Subcutaneous adipose tissue (tissue), 4 donors: Measurements from ENCODE around the gene PCBP3. TPM values are rescaled to one million over a fixed set of nuclear protein-coding genes. Genes with fewer than 3 reads are reported as not detected.

Experiments used
- CTCF ChIP-seq: fragments of 450-650 bp; IDR thresholded peaks from one replicate; pipeline ENCODE4 v1.5.1; 2016; ENCODE audit warnings: low read depth, mild to moderate bottlenecking, control low read depth, antibody characterized with exemption, moderate library complexity
- total RNA-seq, 4 donors: library from RNA; depleted of rRNA; stranded (reverse); fragments of >200 nt; gene quantifications; one replicate each; pipeline ENCODE4 v1.1.0, GENCODE V29; 2016

PCBP3 gene
- total RNA-seq, 4 donors from 2014 or later, result 3.4 to 11.0 (median 5.7) TPM

DNA sequence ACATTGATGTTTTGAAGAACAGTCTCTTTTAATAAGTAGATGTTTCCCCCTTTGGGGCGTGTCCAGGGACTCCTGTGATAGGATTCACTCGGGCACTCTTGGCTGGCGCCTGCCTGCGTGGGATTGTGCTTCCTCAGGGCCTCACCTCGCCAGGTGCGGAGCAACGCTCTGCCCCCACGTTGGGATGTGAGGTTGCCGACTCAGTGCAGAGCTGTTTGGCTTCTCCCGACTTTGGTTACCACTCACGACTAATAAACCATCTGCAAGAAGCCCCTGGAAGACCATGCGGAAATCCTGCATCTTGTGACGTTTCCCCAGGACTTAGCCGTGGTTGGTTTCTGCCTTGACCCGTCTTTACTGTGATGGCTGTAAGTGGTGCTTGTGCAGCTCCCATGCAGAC is 106.4 kb downstream of the PCBP3 start:
- no peak for TF ChIP-seq CTCF

DNA sequence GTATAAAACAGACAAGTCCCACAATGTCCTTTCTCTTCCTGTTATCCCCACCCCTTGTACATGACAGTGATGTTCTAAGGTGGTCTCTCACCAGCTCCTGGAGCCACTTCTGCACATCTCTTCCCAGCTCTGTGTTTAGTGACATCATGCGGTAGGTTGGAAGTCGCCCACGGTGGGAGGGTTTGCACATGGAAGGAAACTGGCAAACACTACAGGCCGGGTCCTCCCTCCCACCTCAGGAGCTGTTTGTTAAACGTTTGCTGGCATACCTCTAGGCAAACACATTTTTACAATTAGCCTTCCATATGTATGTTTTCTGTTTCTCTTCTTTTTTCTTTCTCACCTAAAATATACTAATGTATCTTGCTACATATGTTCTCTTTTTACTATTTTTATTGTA is 107.4 kb downstream of the PCBP3 start:
- no peak for TF ChIP-seq CTCF

DNA sequence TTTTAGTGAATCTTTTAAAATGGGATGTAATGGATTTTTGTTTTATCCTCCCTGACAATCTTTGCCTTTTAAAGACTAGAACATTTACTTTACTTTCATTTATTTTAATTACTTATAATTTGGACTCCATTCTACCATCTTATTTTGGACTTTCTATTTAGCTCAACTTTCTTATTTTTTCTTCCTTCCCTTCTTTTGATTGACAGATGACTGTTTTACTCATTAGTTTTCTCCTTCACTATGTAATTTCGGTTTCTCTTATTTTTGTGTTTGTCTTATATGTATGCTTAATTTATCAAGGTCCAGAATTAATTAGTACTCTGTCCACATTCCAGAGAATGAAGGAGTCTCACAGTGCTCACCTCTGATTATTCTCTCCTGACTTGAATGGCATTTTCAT is 109.9 kb downstream of the PCBP3 start:
- no peak for TF ChIP-seq CTCF

DNA sequence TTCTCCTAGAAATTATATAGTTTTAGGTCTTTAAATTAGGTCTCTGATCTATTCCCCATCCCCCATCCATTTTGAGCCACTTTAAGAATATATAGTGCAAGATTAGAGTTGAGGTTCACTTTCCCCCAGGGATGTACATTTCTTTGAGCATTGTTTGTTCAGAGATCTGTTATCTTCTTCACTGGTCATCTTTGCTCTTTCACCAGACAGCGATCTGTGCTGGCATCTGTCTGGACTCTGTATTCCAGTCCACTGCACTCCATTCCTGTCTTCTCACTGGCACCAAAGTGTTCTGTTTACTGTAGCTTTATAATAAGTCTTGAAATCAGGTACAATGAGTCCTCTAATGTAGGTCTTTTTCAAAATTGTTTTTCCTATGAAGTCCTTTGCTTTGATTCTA is 112.5 kb downstream of the PCBP3 start:
- no peak for TF ChIP-seq CTCF

GRCh38 chr21:45756669-45757068 is 113.1 kb downstream of the PCBP3 start:
- no peak for TF ChIP-seq CTCF

DNA sequence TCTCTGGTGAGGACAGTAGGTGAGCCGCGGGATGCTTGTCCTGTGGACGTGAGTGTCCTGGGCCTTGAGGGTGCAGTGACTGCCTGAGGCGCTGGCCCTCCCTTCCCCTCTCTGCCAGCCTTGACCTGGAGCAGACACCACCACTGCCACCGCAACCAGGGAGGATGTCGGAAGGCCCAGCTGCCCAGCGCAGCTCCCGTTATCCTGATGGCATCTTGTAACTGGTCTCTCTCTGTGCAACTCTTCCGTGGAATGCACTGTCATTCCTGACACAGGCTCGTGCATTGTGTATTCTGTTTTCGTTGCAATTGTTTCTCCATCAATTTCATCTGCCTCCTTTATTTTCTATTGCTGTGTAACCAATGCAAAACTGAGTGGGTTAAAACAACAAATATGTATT is 118.2 kb downstream of the PCBP3 start:
- no peak for TF ChIP-seq CTCF

- no peak for TF ChIP-seq CTCF
These were observed 119.5 kb downstream of the PCBP3 start for GRCh38 chr21:45763074-45763473.
